Thymus (tissue), 11 donors: ENCODE results near the gene RBM15B. TPM values are rescaled to one million over a fixed set of nuclear protein-coding genes. Genes with fewer than 3 reads are reported as not detected.
"Not testable (repeated sequence)": the region's sequence is repeated elsewhere in the genome, so short reads cannot be mapped to it uniquely, and the experiment has no call there.

Experiments
- DNase-seq, 9 donors: peaks; one replicate each; pipeline ENCODE4 v3.0.0-alpha.2; 2013; ENCODE audit warnings: low spot score in 9 of 9, low read depth in 6 of 9, missing footprints in 1 of 9
- H3K27ac ChIP-seq, 2 donors: one replicate each; pipeline ENCODE4 v1.5.1; 2013; ENCODE audit warnings: control low read depth in 1 of 2, low read depth in 1 of 2, low read length in 1 of 2, mild to moderate bottlenecking in 1 of 2, moderate library complexity in 1 of 2
- H3K27me3 ChIP-seq, 2 donors: one replicate each; pipeline ENCODE4 v1.5.1; 2013; ENCODE audit warnings: low read length in 1 of 2; ENCODE audit not compliant: control insufficient read depth in 2 of 2, insufficient read depth in 1 of 2
- H3K36me3 ChIP-seq, 2 donors: one replicate each; pipeline ENCODE4 v1.5.1; 2013; ENCODE audit warnings: low read length in 1 of 2, mild to moderate bottlenecking in 1 of 2, moderate library complexity in 1 of 2; ENCODE audit not compliant: control insufficient read depth in 2 of 2, insufficient read depth in 2 of 2
- H3K4me1 ChIP-seq, 2 donors: one replicate each; pipeline ENCODE4 v1.5.1; 2013; ENCODE audit warnings: low read length in 2 of 2; ENCODE audit not compliant: control insufficient read depth in 2 of 2, insufficient read depth in 2 of 2
- H3K4me3 ChIP-seq, 2 donors: one replicate each; pipeline ENCODE4 v1.5.1; 2013; ENCODE audit warnings: low read length in 2 of 2, control low read depth in 1 of 2, mild to moderate bottlenecking in 1 of 2
- H3K9me3 ChIP-seq, 2 donors: one replicate each; pipeline ENCODE4 v1.5.1; 2013; ENCODE audit warnings: low read length in 1 of 2, mild to moderate bottlenecking in 1 of 2; ENCODE audit not compliant: control insufficient read depth in 2 of 2, insufficient read depth in 1 of 2
- WGBS: extraction: QIAGEN DNeasy Blood & Tissue Kit; methylation state at CpG from one replicate; pipeline ENCODE4 v1.1.7; 2013; 5-methylcytosine and 5-hydroxymethylcytosine counted together
- polyA plus RNA-seq: library from polyadenylated mRNA; stranded (reverse); fragments of 200-250 nt; gene quantifications from one replicate; pipeline ENCODE4 v1.2.3, GENCODE V29; 2013
- total RNA-seq: library from RNA; stranded (reverse); fragments of 120-200 nt; gene quantifications from one replicate; pipeline ENCODE4 v1.2.4, GENCODE V29; 2013
- donor health status: healthy.

The RBM15B gene
- total and polyA plus RNA-seq, 2 donors, result 13.0 to 17.7 TPM

DNA sequence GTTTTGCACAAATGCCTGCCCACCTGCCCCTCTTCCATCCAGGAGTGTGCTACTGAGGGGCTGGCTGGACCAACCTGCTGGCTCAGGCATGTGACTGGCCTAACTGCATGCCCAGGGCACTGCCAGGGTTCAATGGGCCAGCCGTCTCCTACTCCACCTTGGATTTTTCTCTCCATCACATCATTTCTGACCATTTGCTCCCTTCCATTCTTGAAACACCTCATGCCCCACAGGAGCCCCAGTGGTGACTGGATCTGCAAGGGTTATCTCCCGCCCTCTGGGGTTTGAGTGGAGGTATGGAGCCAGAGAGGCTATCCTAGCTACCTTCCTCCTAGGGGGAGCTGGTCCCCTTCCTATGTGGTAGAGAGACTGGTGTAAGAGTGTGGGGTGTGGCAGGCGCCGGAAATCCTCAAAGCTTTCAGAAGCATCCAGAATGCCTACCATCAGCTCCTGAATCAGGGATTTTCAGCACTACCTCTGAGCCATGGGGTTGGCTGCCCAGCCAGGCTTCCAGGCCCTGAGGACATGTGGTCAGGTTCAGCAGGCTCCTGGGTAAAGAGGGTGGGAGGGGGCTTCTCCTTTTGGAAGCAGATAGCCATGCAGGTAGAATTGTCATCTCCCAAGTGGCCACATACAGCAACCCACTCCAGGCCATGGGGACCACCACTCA is 8.9 kb upstream of the RBM15B start:
- 98% methylated on average over 4 of the region's 4 CpGs for WGBS
- Histone ChIP-seq H3K4me3 (no peak overlapping the region), H3K4me1 (peaks cover 38 to 49% of the 10 kb centered on the region in 2 donors), H3K9me3 (no peaks in the 10 kb centered on the region), H3K27ac (no peak overlapping the region), H3K36me3 (peaks cover 0 to 2% of the 10 kb centered on the region in 2 donors), H3K27me3 (no peaks in the 10 kb centered on the region)
- DNase-seq, result no peak

DNA sequence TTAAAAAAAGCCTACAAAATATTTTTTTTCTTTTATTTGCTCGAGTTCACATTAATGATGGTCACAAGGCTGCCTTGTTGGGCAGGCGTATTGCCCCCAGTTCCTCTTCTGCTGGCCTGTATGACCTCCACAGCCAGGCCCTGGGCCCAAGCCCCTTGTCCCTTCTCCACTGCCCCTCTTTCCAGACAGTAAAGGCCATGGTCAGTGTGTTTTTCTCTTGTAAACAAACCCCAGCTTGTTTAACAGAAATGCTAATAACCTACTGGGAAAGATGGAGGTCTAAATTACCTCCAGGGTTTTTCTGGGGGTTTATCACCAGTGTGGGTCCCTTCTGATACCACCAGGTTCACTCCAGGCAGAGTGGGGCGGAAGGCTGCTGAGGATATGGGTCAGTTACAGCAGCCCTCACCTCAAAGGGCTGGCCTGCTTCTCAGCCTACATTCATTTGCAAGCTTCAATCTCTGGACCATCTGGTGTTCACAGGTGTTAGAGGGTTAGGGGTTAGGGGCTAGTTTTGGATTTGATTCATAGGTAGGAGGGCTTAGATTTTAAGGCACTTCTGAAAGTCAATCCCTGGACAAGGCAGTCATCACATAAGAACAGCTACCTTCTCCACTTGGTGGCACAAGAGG is 8.0 kb upstream of the RBM15B start:
- WGBS, result 98% methylated on average over 3 of the region's 3 CpGs
- peaks cover 38 to 54% of the 10 kb centered on the region in 2 donors for H3K4me1 ChIP-seq
- H3K27me3 ChIP-seq, result no peaks in the 10 kb centered on the region
- H3K9me3 ChIP-seq, result no peaks in the 10 kb centered on the region
- H3K27ac ChIP-seq, result no peak overlapping the region
- no peak for DNase-seq
- no peak overlapping the region for H3K4me3 ChIP-seq
- peaks cover 8 to 10% of the 10 kb centered on the region in 2 donors for H3K36me3 ChIP-seq

DNA sequence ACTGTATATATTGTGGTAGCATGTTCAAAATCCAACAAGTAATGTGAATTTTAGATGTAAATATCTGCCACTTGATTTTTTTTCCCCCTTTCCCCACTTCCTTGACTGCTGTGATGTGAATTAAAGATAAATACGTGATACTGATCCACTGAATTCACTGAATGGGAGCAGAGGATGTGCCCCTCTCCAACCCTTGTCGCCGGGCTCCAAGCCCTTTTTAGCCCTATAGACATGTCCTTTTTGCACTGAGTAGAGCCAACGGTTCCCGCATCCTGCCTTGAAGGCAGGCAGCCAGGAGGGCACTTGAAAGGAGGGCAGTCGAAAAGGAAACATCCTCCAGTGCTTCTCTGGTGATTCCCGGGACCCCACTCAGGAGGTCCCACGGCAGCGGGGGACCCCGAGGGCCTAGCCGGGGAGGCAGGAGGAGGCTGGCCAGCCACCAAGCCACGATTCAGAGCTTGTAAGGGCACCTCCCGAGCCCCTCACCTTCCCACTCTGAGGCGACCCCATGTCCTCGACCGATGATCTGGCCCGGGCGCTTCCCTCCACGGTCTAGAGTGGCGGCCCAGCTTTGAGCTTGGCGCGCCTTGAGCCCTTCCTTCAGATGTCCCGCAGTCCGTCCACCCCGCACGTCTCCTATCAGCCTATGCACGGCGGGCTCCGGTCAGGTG is 6.9 kb upstream of the RBM15B start:
- peak in 2 of 9 donors; percentile 18 to 49 for DNase-seq

DNA sequence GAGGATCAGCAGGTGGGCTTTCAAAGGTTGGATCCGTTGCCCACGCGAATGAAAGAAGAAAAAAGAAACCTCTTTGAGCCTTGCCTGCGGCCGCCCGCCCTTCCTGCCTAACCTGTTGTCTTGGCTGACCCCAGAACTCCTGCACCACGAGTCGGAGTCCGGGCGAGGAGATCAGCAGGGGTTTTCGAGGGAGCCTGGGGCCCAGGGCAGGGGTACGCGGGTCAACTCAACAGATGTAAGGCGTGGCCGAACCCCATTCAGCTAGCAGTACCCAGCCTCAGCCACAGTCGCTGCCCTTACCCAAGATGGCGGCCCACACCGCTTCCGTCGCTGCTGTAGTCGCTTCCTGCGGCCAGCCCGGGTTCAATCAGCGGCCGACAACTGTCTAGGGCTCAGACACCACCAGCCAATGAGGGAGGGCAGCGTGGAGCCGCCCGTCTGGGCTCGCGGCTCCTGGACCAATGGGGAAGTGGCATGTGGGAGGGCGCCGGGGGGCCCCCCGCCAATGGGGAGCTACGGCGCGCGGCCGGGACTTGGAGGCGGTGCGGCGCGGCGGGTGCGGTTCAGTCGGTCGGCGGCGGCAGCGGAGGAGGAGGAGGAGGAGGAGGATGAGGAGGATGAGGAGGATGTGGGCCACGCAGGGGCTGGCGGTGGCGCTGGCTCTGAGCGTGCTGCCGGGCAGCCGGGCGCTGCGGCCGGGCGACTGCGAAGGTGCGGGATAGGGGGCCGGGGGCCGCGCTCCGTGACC is 6.2 kb upstream of the RBM15B start, which contains the start of gene MANF:
TSS of gene MANF (plus strand) at position 566 of the 748 bp plus-strand sequence. CDS start at position 618, 52 bp downstream.
- no peaks in the 10 kb centered on the region for H3K9me3 ChIP-seq
- H3K27me3 ChIP-seq, result no peaks in the 10 kb centered on the region
- under 1% methylated on average over 63 of the region's 65 CpGs for WGBS
- peaks cover 26 to 50% of the 10 kb centered on the region in 2 donors for H3K4me1 ChIP-seq
- peak within 1 kb of the TSS; percentile 93 to 98 for H3K4me3 ChIP-seq
- H3K27ac ChIP-seq, result peak within 1 kb of the TSS; percentile 91 to 97
- peak; percentile 85 to 99 (median 97) for DNase-seq
- peaks cover 19 to 26% of the 10 kb centered on the region in 2 donors for H3K36me3 ChIP-seq

More for the DNA sequence above, 6.9 kb upstream of the RBM15B start:
- H3K27me3 ChIP-seq, result no peaks in the 10 kb centered on the region
- H3K4me1 ChIP-seq, result peaks cover 33 to 51% of the 10 kb centered on the region in 2 donors
- H3K4me3 ChIP-seq, result peak overlapping the region; percentile 93 to 98
- peak overlapping the region; percentile 91 to 97 for H3K27ac ChIP-seq
- peaks cover 17 to 21% of the 10 kb centered on the region in 2 donors for H3K36me3 ChIP-seq
- under 1% methylated on average over 29 of the region's 29 CpGs for WGBS
- H3K9me3 ChIP-seq, result no peaks in the 10 kb centered on the region

DNA sequence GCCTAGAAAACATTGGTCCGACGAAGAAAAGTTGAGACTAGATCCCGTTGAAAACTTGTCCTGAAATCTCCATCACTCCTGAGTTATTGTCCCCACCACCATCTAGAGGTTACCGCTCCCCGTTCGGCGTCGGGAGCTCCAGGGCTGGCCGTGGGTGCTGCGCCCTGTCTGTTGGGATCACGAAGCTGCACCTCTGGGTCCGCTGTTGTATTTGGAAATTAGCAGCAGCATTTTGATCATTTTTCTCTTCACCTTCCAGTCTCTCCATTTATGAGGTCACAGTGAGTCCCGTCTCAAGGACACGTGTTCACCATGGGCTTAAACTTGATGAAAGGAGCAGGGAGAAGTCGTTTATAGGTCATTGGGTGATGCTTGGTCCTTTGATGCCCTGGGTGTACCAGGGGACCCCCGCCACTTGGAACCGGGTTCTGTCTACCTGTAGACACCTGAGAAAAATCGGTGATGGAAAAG is 5.4 kb upstream of the RBM15B start:
- Histone ChIP-seq H3K27ac (peak overlapping the region; percentile 38 to 92), H3K27me3 (no peaks in the 10 kb centered on the region), H3K36me3 (peaks cover 19 to 32% of the 10 kb centered on the region in 2 donors), H3K9me3 (peaks cover 0 to 2% of the 10 kb centered on the region in 2 donors), H3K4me3 (peak overlapping the region; percentile 93 to 98), H3K4me1 (peaks cover 28 to 51% of the 10 kb centered on the region in 2 donors)
- 7% methylated on average over 18 of the region's 18 CpGs for WGBS
- DNase-seq, result peak in 1 of 9 donors; percentile 31

DNA sequence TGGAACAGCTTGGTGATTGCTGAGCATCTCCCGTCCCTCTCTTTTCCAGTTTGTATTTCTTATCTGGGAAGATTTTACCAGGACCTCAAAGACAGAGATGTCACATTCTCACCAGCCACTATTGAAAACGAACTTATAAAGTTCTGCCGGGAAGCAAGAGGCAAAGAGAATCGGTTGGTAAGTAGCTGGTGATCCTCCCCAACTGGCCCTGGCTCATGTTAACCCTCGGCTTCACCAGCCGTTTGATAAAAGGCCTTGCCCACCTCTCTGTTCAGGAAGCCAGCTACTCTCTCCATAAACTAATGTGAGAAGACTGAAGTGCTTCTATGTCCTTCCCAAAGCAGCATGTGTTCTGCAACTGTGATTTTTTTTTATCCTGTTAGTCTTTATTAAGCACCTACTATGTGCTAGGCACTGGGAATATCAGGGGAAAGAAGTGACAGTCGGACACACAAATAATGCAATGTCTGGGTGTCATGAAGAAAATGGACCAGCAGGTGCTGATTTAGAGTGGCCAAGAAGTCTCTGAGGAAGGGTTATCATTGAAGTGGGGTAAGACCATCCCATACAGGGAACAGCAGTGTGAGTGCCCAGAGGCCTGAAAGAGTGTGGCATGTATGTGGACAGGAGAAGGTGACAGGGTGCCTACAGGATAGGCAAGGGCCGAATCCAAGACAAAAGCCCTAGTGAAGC is 4.8 kb upstream of the RBM15B start:
- H3K27me3 ChIP-seq, result no peaks in the 10 kb centered on the region
- peak overlapping the region in 1 of 2 donors; percentile 38 for H3K27ac ChIP-seq
- peaks cover 0 to 4% of the 10 kb centered on the region in 2 donors for H3K9me3 ChIP-seq
- peaks cover 19 to 32% of the 10 kb centered on the region in 2 donors for H3K36me3 ChIP-seq
- H3K4me3 ChIP-seq, result peak overlapping the region; percentile 93 to 98
- DNase-seq, result no peak
- H3K4me1 ChIP-seq, result peaks cover 30 to 54% of the 10 kb centered on the region in 2 donors
- 68% methylated on average over 8 of the region's 8 CpGs for WGBS

DNA sequence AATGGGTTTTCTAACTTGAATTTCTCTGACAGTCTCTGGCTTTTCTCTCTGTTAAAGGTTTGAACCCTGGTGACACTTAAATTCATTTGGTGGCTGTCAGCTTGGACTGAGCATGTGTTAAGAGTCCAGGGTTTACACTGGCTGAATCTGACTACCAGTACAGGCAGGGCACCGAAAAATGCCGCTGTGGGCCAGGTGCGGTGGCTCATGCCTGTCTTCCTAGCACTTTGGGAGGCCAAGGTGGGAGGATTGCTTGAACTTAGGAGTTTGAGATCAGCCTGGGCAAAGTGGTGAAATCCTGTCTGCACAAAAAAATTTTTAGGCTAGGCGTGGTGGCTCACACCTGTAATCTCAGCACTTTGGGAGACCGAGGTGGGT is 4.2 kb upstream of the RBM15B start:
- WGBS, result 98% methylated on average over 5 of the region's 5 CpGs
- DNase-seq, result no peak
- Histone ChIP-seq H3K4me3 (peak overlapping the region; percentile 93 to 98), H3K36me3 (peaks cover 19 to 32% of the 10 kb centered on the region in 2 donors), H3K27me3 (no peaks in the 10 kb centered on the region), H3K4me1 (peaks cover 30 to 54% of the 10 kb centered on the region in 2 donors), H3K27ac (no peak overlapping the region), H3K9me3 (peaks cover 0 to 4% of the 10 kb centered on the region in 2 donors)

DNA sequence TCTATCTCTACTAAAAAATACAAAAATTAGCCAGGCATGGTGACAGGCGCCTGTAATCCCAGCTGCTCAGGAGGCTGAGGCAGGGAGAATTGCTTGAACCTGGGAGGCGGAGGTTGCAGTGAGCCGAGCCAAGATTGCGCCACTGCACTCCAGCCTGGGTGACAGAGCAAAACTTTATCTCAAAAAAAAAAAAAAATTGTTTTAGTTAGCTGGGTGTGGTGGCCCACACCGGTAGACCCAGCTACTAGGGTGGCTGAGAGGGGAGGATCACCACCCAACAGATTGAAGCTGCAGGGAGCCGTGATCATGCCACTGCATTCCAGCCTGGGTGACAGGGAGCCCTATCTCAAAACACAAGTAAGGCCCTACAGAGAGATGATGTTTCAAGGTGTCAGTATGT is 3.8 kb upstream of the RBM15B start:
- not testable (repeated sequence) for DNase-seq, H3K9me3 ChIP-seq, H3K4me3 ChIP-seq, H3K27me3 ChIP-seq, H3K27ac ChIP-seq
- Histone ChIP-seq H3K36me3 (peaks cover 22 to 34% of the 10 kb centered on the region in 2 donors), H3K4me1 (peaks cover 34 to 56% of the 10 kb centered on the region in 2 donors)
- WGBS, result 95% methylated on average over 6 of the region's 6 CpGs
